ENCODE data around the gene ARID4A.

Gene ARID4A

GRCh38 chr14:58397156-58397555, 98.8 kb downstream of the ARID4A start:
- no peaks in the 10 kb centered on the region for H3K36me3 ChIP-seq (replicated peaks)
- no peak for DNase-seq
- in situ Hi-C loops (cut with HindIII; ENCODE audit: low pct_ligation_motif_present, low sequenced_read_pairs), result no loop called here

GRCh38 chr14:58398495-58398894, 100.1 kb downstream of the ARID4A start:
- DNase-seq, result no peak
- Histone ChIP-seq H3K36me3 (replicated peaks) (no peaks in the 10 kb centered on the region), H3K4me3 (ENCODE audit: low read depth, low read length) (no peak overlapping the region), H3K27me3 (replicated peaks) (no peaks in the 10 kb centered on the region), H3K27ac (no peak overlapping the region)
- in situ Hi-C loops (cut with HindIII; ENCODE audit: low pct_ligation_motif_present, low sequenced_read_pairs), result no loop called here
- no peak for TF ChIP-seq CTCF (IDR thresholded peaks at IDR 0.05; ENCODE audit: low read depth, low read length, missing control alignments)

More at GRCh38 chr14:58397156-58397555, 98.8 kb downstream of the ARID4A start:
- Histone ChIP-seq H3K4me3 (ENCODE audit: low read depth, low read length) (no peak overlapping the region), H3K27ac (no peak overlapping the region), H3K27me3 (replicated peaks) (no peaks in the 10 kb centered on the region)
- TF ChIP-seq CTCF (IDR thresholded peaks at IDR 0.05; ENCODE audit: low read depth, low read length, missing control alignments), result no peak

- H3K36me3 ChIP-seq (replicated peaks), result no peaks in the 10 kb centered on the region
- TF ChIP-seq CTCF (IDR thresholded peaks at IDR 0.05; ENCODE audit: low read depth, low read length, missing control alignments), result no peak
- no peak for DNase-seq
- no peaks in the 10 kb centered on the region for H3K27me3 ChIP-seq (replicated peaks)
- in situ Hi-C loops (cut with HindIII; ENCODE audit: low pct_ligation_motif_present, low sequenced_read_pairs), result no loop called here
- no peak overlapping the region for H3K27ac ChIP-seq
- H3K4me3 ChIP-seq (ENCODE audit: low read depth, low read length), result no peak overlapping the region
Observed at GRCh38 chr14:58398895-58399294, 100.5 kb downstream of the ARID4A start.

GRCh38 chr14:58401587-58401986, 103.2 kb downstream of the ARID4A start:
- Histone ChIP-seq H3K36me3 (replicated peaks) (no peaks in the 10 kb centered on the region), H3K4me3 (ENCODE audit: low read depth, low read length) (no peak overlapping the region), H3K27me3 (replicated peaks) (no peaks in the 10 kb centered on the region), H3K27ac (no peak overlapping the region)
- in situ Hi-C loops (cut with HindIII; ENCODE audit: low pct_ligation_motif_present, low sequenced_read_pairs), result no loop called here
- DNase-seq, result no peak
- TF ChIP-seq CTCF (IDR thresholded peaks at IDR 0.05; ENCODE audit: low read depth, low read length, missing control alignments), result peak; percentile 12

- Histone ChIP-seq H3K27ac (no peak overlapping the region), H3K4me3 (ENCODE audit: low read depth, low read length) (no peak overlapping the region), H3K27me3 (replicated peaks) (no peaks in the 10 kb centered on the region), H3K36me3 (replicated peaks) (peaks cover 29% of the 10 kb centered on the region)
- TF ChIP-seq CTCF (IDR thresholded peaks at IDR 0.05; ENCODE audit: low read depth, low read length, missing control alignments), result no peak
- in situ Hi-C loops (cut with HindIII; ENCODE audit: low pct_ligation_motif_present, low sequenced_read_pairs), result no loop called here
- no peak for DNase-seq
Observed at GRCh38 chr14:58408681-58409215, 110.4 kb downstream of the ARID4A start.

GRCh38 chr14:58414845-58415244, 116.5 kb downstream of the ARID4A start:
- in situ Hi-C loops (cut with HindIII; ENCODE audit: low pct_ligation_motif_present, low sequenced_read_pairs), result no loop called here
- no peak overlapping the region for H3K27ac ChIP-seq
- H3K4me3 ChIP-seq (ENCODE audit: low read depth, low read length), result no peak overlapping the region
- peaks cover 30% of the 10 kb centered on the region for H3K36me3 ChIP-seq (replicated peaks)
- no peak for DNase-seq
- H3K27me3 ChIP-seq (replicated peaks), result no peaks in the 10 kb centered on the region
- no peak for TF ChIP-seq CTCF (IDR thresholded peaks at IDR 0.05; ENCODE audit: low read depth, low read length, missing control alignments)

All from brain microvascular endothelial cell (primary cell).